ENCODE measurements around the gene RNF223. TPM values are rescaled to one million over a fixed set of nuclear protein-coding genes. Genes with fewer than 3 reads are reported as not detected.
"Not testable (repeated sequence)": the region's sequence is repeated elsewhere in the genome, so short reads cannot be mapped to it uniquely, and the experiment has no call there.

Gene RNF223
- polyA plus RNA-seq, 1 experiment, result not detected

DNA sequence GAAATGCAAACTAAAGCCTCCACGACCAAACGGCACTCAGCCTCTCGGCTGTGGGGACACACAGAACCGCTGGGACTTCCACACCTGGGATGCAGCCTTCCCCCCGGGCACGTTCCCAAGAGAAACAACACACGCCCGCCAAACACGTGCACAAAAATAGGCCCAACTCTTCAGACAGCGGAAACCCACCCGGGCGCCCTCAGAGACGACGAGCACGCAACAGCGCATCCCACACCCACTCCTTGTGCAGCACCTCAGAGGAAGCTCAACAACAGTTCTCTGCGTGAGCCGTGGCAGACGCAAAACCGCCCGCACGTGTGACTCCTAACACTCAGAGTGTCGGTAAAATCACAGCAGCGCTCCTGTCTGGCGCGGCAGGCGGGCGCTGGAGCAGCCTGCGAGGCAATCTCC, 36.5 kb upstream of the RNF223 start:
- Histone ChIP-seq H3K4me3 (ENCODE audit: low read depth, low read length) (no peak overlapping the region), H3K36me3 (ENCODE audit: control insufficient read depth, insufficient read depth, low read length) (peaks cover 3% of the 10 kb centered on the region; the same call in 1 of the 2 replicates), H3K27me3 (ENCODE audit: control insufficient read depth, insufficient read depth, low read length) (no peaks in the 10 kb centered on the region)
- TF ChIP-seq, protein P1, sequence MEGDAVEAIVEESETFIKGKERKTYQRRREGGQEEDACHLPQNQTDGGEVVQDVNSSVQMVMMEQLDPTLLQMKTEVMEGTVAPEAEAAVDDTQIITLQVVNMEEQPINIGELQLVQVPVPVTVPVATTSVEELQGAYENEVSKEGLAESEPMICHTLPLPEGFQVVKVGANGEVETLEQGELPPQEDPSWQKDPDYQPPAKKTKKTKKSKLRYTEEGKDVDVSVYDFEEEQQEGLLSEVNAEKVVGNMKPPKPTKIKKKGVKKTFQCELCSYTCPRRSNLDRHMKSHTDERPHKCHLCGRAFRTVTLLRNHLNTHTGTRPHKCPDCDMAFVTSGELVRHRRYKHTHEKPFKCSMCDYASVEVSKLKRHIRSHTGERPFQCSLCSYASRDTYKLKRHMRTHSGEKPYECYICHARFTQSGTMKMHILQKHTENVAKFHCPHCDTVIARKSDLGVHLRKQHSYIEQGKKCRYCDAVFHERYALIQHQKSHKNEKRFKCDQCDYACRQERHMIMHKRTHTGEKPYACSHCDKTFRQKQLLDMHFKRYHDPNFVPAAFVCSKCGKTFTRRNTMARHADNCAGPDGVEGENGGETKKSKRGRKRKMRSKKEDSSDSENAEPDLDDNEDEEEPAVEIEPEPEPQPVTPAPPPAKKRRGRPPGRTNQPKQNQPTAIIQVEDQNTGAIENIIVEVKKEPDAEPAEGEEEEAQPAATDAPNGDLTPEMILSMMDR (IDR thresholded peaks at IDR 0.05; ENCODE audit: insufficient read depth, low read depth, low read length), result no peak
- POLR2A ChIA-PET, result no interaction called here
- no peak for DNase-seq (ENCODE audit: low read depth)
- CTCF ChIA-PET, result no interaction called here

DNA sequence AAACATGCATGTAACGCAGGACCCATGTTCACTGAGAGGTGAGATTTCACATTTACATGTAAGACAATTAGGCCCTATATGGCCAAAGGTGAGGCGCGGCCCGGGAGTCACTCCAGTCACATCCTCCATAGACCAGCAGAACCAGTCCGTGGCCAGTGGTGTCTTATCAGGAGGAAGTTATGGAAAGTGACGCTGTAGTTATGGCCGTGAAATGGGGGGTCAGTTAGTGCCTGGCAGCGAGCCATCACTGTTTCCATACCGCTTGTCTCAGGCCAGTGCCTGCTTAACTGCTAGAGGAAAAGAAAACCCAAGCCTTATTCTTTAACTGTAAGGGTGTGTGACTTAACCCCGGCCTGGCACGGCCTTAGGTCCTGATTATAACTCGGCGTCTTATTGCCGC, 35.6 kb upstream of the RNF223 start:
- DNase-seq (ENCODE audit: low read depth), result no peak
- POLR2A ChIA-PET, result no interaction called here
- Histone ChIP-seq H3K4me3 (ENCODE audit: low read depth, low read length) (no peak overlapping the region), H3K36me3 (ENCODE audit: control insufficient read depth, insufficient read depth, low read length) (peaks cover 3% of the 10 kb centered on the region; the same call in 1 of the 2 replicates), H3K27me3 (ENCODE audit: control insufficient read depth, insufficient read depth, low read length) (no peaks in the 10 kb centered on the region)
- TF ChIP-seq, protein P1 (IDR thresholded peaks at IDR 0.05; ENCODE audit: insufficient read depth, low read depth, low read length), result no peak
- CTCF ChIA-PET, result no interaction called here

DNA sequence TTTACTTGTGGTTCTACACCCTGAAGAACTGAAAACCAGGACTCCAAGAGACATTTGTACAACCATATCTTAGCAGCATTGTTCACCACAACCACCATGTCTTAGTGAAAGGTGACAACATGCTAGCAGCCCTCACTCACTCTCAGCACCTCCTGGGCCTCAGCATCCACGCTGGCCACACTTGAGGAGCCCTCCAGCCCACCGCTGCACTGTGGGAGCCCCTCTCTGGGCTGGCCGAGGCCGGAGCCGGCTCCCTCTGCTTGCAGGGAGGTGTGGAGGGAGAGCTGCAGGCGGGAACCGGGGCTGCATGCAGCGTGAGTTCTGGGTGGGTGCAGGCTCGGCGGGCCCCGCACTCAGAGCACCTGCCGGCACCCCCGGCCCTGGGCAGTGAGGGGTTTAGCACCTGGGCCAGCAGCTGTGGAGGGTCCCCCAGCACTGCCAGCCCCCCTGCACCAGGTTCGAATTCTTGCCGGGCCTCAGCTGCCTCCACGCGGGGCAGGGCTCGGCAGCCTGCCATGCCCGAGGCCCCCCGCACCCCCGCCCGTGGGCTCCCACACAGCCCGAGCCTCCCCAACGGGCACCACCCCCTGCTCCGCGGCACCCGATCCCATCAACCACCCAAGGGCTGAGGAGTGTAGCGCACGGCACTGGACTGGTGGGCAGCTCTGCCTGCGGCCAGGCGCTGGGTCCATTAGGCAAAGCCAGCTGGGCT, 32.6 kb upstream of the RNF223 start:
- POLR2A ChIA-PET, result no interaction called here
- no peak overlapping the region for H3K4me3 ChIP-seq (ENCODE audit: low read depth, low read length)
- H3K36me3 ChIP-seq (ENCODE audit: control insufficient read depth, insufficient read depth, low read length), result peaks cover 1% of the 10 kb centered on the region; the same call in 1 of the 2 replicates
- CTCF ChIA-PET, result interaction anchor here (0.6 to 1.3 kb wide), 2 partner anchors 16 to 236 kb away, joined by 3 to 6 read pairs; no protein-coding TSS in a partner anchor
- TF ChIP-seq, protein P1 (IDR thresholded peaks at IDR 0.05; ENCODE audit: insufficient read depth, low read depth, low read length), result no peak
- H3K27me3 ChIP-seq (ENCODE audit: control insufficient read depth, insufficient read depth, low read length), result no peaks in the 10 kb centered on the region
- no peak for DNase-seq (ENCODE audit: low read depth)

DNA sequence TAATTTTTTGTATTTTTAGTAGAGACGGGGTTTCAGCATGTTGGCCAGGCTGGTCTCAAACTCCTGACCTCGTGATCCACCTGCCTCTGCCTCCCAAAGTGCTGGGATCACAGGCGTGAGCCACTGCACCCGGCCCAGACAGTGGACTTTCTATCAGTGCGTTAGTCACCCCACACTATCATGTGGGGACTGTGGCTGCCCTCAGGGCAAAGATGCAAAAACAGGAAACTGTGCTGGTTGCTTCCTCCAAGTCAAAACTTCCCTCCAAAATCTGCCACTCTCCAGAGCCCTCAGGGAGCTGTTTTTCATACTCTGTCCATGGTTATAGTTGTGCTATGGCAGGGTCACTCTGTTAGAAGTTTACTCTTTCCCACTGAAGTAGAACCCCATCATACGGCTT, 30.0 kb upstream of the RNF223 start:
- H3K4me3 ChIP-seq (ENCODE audit: low read depth, low read length); DNase-seq (ENCODE audit: low read depth); H3K36me3 ChIP-seq (ENCODE audit: control insufficient read depth, insufficient read depth, low read length); POLR2A ChIA-PET; H3K27me3 ChIP-seq (ENCODE audit: control insufficient read depth, insufficient read depth, low read length): not testable (repeated sequence)
- CTCF ChIA-PET, result interaction anchor here (1.1 to 1.4 kb wide), 2 partner anchors 18 to 45 kb away, joined by 3 read pairs; no protein-coding TSS in a partner anchor

DNA sequence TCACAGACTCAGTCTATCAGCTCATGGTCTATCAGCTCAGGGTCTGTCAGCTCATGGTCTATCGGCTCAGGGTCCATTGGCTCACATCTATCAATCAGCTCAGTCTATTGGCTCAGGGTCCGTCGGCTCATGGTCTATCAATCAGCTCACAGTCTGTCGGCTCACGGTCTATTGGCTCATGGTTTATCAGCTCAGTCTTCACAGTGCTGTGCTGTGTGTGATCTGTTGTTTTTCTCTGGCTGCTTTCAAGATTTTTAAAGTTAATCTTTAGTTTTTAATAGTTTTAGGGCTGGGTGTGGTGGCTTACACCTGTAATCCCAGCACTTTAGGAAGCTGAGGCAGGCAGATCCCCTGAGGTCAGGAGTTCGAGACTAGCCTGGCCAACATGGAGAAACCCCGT, 27.4 kb upstream of the RNF223 start:
- peaks cover 1% of the 10 kb centered on the region; the same call in 1 of the 2 replicates for H3K36me3 ChIP-seq (ENCODE audit: control insufficient read depth, insufficient read depth, low read length)
- no peaks in the 10 kb centered on the region for H3K27me3 ChIP-seq (ENCODE audit: control insufficient read depth, insufficient read depth, low read length)
- DNase-seq (ENCODE audit: low read depth), result no peak
- TF ChIP-seq, protein P1 (IDR thresholded peaks at IDR 0.05; ENCODE audit: insufficient read depth, low read depth, low read length), result no peak
- ChIA-PET CTCF (interaction anchor here (0.8 kb wide), 1 partner anchor 14 kb away, joined by 3 read pairs; the partner anchor contains the start of gene C1orf159), POLR2A (no interaction called here)
- no peak overlapping the region for H3K4me3 ChIP-seq (ENCODE audit: low read depth, low read length)
